ENCODE results near the gene SUSD3.

Gene SUSD3

DNA sequence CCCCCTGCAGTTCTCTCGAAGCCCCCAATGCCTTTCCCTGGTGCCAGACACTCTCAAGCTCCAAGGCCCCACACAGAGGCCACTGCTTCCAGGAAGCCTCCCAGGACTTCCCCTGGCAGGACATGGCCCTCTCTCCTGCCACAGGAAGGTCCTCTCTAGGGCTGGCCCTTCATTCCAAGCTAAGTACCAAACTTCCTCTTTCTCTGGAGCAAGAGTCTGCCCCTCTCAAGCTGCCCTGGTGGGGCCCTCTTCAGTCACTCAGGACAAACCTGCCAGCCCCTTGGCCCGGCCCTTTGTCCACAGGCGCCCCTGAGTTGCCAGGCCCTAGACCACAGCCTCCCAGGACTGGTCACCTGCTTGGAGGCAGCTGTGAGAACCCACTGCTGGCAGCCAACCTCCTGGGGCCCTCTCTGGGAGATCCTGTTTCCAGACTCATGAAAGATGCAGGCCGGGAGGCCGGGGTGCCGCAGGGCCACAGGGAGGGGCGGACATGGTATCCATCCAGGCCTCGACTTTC, 69.0 kb downstream of the SUSD3 start:
- peak in 1 of 2 experiments; percentile 25 for DNase-seq

DNA sequence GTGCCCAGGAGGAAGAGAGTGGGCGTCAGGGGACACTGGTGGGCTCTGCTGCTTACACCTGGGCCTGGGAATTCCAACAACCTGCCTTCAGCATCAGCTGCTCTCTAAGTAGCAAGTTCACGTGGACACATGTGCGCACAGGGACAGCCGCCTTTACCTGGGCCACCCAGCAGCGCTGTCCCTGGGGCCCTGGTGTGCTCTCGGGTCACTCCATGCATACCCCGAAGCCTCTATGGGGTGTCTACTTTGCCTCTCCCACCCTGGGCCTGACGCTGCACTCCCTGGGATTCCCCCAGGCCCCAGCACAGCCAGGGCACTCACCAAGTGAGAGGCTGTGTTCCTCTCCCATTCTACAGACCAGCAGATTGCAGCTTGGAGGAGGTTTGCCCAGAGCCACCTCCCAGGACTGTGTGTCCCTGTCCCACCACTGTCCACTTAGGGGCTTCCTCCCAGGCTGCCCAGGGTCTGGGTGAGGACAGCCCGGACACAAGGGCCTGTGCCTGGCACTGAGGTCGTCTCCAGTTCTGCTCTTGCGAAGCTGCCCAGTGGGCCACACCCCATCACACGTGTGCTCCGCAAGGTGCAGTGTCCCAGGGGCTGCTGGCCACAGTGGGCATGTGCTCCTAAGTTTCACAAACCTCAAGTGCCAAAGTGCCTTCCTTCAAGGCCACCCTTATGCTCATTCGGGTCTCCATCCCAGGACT, 69.7 kb downstream of the SUSD3 start:
- DNase-seq: no peak

DNA sequence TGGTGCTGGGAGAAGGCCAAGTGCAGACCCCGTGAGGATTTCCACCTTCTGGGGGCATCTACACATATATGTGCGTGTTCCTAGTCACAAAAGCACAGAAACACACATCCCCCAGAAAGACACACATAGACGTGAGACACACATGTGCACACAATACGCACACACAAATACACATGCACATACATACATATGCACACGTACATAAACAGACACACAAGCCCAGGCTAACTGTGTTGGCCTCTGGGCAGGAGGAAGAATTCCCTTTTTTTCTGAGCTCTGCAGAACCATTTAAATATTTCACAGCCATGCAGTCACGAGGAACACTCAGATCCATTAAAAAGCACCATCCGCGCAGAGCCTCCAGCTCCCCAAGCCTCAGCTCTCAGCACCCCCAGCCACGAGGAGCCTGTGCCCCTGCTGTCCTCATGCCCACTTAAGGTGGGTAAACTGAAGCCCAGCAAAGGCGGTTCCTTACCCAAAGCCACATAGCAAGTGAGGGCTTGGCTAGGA, 70.3 kb downstream of the SUSD3 start:
- no peak for DNase-seq

DNA sequence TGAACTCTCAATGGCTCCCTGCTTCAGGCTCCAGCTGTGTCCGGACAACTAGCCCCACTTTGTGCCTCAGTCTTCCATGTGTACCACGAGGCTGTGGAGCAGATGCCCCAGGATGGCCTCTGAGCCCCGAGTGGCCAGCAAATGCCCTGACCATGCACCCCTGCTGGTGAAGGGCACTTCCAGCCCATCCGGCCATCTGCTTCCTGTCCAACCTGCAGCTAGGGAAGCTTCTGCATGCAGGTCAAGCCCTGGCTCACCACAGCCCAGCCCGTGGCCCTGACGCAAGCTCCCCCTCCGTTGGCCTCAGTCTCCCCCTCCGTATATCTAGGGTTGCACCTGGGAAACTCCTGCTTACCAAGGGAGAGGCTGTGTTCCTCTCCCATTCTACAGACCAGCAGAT, 70.8 kb downstream of the SUSD3 start:
- DNase-seq: no peak

DNA sequence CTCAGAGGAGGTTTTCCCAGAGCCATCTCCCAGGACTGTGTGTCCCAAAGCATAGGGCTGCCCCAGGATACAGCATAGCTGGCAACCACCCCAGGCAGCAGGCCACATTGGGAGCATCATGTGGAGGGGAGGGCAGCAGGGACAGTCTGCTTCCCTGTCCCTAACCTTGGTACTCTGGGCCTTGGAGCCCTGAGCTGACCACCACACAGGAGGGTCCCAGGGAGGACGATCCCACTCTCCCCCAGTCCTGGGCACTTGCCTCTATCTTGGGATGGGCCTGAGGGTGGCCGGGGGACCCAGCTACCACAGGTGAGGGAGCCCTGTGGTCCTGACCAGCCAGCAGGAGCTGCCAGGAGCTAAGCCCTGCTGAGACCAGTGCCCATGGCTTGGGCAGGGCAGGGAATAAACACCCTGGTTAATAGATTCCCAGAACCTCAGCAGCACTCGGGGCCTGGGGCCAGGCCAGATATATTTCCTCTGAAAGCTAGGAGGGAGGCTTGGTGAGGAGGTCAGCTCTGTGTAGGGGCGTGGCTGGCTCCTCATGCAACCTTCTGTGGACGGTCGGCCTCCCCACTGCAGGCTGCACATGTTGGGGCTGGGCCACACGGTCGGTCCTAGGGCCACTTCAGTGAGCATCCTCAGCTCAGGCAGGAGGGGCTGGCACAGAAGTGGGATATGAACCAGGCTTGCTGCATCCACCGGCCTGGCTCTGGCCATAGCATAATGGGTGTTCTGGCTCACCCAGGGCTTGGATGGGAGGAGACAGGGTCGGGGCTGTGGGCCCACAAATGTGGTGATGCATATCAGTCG, 71.4 kb downstream of the SUSD3 start:
- no peak for DNase-seq

DNA sequence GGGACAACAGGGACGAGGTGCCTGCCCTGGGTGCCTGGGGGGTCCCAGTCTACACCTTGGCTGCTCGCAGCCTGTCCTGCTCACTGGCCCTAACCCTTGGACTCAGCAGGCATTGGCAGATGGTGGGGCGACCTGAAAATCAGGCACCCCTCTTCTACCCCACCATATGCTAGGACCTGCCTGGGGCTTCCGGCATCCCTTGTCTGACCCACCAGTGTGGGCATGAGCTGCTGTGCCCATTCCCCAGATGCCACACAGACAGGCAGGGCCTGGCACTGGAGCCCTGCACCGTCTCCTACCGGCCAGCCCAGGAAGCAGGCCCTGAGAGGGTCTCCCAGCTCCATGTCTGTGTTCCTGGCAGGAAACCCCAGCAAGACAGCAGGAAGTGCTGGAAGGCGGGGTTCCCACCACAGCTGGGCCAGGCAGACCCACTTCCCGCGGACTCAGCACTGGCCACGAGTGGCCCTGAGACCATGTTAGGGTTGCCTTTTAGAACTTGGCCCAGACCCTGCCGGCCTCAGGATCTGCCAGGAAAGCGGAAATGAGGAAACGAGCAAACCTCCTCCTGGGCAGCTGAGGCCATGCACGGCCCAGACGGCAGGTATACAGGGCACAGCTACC, 72.5 kb downstream of the SUSD3 start:
- no peak for DNase-seq

DNA sequence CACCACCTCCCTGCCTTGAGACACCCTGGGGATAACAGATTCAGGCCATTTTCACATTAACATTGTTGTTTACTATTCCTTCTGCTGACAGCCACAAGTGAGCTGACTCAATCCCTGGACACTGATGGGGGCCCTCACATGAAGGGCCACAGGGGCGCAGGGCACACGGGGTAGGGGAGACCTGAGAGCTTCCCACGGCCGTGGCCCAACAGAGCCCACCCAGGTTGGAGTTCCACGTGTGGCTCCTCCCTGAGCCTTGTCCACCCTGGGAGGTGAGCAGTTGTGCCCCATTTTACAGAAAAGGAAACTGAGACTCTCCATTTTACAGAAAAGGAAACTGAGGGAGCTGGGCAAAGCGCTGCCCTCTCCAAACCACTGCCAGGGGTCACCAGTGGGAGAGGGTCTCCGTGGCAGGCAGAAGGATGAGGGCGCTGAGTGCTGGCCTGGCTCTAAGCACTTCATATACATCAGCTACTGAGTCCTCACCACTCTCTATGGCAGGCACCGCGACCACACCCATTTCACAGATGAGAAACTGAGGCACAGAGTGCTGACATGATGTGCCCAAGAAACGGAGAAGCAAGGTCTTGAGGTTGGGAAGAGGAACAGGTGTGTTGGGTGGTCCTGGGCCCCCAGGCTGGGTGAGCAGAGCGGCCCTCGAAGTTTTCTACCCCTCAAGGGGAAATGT, 73.2 kb downstream of the SUSD3 start:
- no peak for DNase-seq

DNA sequence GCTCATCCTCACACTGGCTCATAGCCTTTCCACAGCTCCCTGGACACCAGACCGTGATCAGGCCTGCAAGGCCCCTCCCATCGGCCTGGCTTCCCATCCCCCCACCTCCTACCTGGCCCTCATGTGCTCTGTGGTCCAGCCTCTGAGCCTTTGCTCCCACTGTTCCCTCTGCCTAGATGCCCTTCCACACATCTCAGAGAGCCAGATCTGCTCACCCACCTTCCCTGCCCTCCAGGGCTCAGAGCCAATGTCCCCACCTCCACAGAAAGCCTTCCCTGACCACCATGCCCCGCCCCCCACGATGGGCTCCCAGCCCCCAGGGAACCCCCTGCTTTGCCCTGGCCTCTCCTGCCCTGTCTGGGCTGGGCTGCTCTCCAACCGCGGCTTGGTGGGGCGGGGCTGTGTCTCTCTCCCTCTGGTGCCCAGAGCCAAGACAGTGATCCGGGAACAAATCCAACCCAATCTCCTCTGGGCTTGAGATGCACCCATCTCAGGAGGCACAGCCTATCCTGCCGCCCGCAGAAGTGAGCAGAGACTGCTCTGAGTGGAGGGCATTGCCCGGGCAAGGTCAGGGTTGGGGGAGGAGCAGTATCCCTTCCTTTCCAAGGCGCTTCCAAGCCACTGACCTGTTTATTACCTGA, 73.9 kb downstream of the SUSD3 start:
- DNase-seq: no peak

DNA sequence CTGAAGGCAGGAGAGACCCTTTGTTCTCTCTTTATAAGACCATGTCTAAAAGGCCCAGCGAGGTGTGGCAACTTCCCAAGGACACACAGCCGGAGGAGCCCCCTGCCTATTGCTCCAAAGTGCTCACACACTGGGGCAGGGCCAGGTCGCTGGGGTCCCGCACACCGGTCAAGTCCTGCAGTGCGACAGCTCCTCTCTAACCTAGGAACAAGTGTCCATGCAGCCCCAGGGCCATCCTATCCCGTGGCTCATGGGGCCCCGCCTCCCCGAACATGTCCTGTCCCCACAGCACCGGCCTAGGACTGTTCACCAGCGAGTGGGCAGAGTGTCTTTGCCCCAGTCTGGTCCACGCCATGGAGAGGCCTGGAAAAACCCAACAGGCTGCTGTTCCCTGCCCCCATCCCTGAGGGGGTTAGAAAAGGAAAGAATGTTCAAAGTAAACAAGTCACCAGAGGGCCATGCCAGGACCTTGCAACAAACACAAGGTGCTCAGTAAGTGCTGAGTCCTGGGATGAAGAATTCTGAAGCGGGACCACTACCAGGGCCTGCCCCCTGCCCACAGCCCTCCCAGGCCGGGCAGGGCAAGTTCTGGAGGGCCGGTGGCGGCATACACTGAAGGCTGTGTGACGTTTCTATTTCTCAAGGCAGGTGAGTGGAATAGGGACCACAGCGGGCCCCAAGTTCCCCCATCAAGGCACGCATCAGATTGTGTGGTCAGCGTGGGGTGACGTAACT, 74.6 kb downstream of the SUSD3 start:
- DNase-seq: no peak

DNA sequence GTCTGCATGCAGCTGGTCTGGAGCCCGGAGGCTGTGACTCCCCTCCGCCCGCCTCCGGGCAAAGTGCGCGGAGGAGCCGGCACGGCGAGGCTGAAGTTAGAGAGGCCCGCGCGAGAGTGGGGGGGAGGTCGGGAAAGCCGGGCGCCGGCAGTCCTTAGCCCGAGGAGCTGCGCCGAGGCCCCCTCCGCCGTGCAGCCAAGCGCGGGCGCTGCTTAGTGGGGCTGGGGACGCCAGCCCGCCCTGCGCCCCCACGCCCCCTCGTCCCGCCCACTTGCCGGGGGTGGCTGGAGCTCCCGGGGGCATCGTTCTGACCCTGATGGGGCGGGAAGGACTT, 75.1 kb downstream of the SUSD3 start:
- DNase-seq: peak in 1 of 2 experiments; percentile 16

DNA sequence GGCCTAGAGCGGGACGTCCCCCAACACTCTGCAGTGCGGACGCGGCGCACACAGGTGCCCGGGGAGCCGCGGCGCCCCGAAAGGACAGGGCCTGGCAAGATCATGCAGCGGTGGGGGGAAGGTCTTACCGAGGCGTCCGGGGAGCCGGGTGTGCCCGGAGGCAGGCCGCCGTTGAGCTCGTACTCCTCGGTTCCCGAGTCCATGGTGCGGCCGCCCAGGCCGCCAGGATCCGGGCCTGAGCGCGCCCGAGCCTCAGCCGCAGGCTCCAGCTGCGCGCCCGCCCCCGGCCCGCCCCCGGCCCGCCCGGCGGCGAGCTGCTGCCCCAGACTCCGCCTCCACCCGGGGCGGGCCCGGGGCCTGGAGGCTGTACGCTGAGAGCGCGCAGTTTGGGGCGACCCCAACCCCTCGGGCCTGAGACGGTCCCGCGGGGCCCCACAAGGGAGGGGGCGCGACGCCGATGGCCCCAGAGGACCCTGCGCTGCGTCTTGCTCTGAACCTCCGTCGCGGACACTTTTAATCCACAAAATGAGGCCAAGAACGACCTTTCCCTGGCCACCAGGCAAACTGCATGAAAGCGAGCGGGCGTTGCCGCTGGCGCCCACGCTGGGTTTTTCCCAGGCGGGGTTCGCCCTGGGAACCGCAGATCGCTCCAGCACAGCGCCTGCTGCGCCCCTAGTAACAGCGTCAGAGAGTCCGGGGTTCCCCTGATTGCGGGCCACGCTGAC, 75.7 kb downstream of the SUSD3 start, which contains the start of gene NINJ1:
Gene NINJ1, minus strand, starts transcription at position 237 of the 725 bp plus-strand sequence. Its CDS starts 34 bp downstream, at position 203.
- DNase-seq: peak; percentile 30 to 35
